PFSK-1 (cell line): Measurements from ENCODE around the gene POP4.

Experiments used
- FOXP2 ChIP-seq: optimal IDR thresholded peaks from 2 replicates; pipeline ENCODE3; 2011; ENCODE audit warnings: borderline replicate concordance, control low read depth, inconsistent platforms; ENCODE audit not compliant: insufficient read depth; ENCODE audit errors: extremely low read length, extremely low read depth
- POLR2AphosphoS5 ChIP-seq: IDR thresholded peaks from 2 replicates; pipeline ENCODE4 v1.6.1; 2012; ENCODE audit warnings: low read depth, mild to moderate bottlenecking, control low read depth, low read length, moderate library complexity
- SIN3A ChIP-seq: IDR thresholded peaks from 2 replicates; pipeline ENCODE4 v1.6.1; 2012; ENCODE audit warnings: mild to moderate bottlenecking, low read length, moderate library complexity, borderline replicate concordance; ENCODE audit not compliant: insufficient read depth
- TAF1 ChIP-seq: IDR thresholded peaks from 2 replicates; pipeline ENCODE4 v1.6.1; 2012; ENCODE audit warnings: low read length, control low read depth, borderline replicate concordance; ENCODE audit not compliant: insufficient read depth
- TF ChIP-seq, protein P1 (sequence below), 2 experiments: IDR thresholded peaks; 2 replicates each; pipeline versions ENCODE4 v1.6.1 to v1.8.0; 2011 to 2012; ENCODE audit warnings: low read depth in 2 of 2, low read length in 2 of 2, control low read depth in 1 of 2, inconsistent platforms in 1 of 2, mild to moderate bottlenecking in 1 of 2, moderate library complexity in 1 of 2; ENCODE audit not compliant: insufficient read depth in 1 of 2

GRCh38 chr19:29574510-29574909 is 31.6 kb upstream of the POP4 start:
- no peak for TF ChIP-seq SIN3A
- no peak for TF ChIP-seq POLR2AphosphoS5
- no peak for TF ChIP-seq TAF1
- TF ChIP-seq, protein P1, sequence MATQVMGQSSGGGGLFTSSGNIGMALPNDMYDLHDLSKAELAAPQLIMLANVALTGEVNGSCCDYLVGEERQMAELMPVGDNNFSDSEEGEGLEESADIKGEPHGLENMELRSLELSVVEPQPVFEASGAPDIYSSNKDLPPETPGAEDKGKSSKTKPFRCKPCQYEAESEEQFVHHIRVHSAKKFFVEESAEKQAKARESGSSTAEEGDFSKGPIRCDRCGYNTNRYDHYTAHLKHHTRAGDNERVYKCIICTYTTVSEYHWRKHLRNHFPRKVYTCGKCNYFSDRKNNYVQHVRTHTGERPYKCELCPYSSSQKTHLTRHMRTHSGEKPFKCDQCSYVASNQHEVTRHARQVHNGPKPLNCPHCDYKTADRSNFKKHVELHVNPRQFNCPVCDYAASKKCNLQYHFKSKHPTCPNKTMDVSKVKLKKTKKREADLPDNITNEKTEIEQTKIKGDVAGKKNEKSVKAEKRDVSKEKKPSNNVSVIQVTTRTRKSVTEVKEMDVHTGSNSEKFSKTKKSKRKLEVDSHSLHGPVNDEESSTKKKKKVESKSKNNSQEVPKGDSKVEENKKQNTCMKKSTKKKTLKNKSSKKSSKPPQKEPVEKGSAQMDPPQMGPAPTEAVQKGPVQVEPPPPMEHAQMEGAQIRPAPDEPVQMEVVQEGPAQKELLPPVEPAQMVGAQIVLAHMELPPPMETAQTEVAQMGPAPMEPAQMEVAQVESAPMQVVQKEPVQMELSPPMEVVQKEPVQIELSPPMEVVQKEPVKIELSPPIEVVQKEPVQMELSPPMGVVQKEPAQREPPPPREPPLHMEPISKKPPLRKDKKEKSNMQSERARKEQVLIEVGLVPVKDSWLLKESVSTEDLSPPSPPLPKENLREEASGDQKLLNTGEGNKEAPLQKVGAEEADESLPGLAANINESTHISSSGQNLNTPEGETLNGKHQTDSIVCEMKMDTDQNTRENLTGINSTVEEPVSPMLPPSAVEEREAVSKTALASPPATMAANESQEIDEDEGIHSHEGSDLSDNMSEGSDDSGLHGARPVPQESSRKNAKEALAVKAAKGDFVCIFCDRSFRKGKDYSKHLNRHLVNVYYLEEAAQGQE (IDR thresholded peaks at IDR 0.05; ENCODE audit: insufficient read depth in 1 of 2, low read depth in 2 of 2, low read length in 2 of 2) = no peak
- TF ChIP-seq FOXP2 = no peak
